Activated CD4-positive, alpha-beta T cell treated with anti-CD3 and anti-CD28 coated beads, Interleukin-2, Interleukin-6, amounts not matched to agents 100 ng/mL and 50 ng/mL, durations not matched to agents 16 hours and 8 hours (primary cell): ENCODE measurements around the gene PWP2.
"Not testable (repeated sequence)": the region's sequence is repeated elsewhere in the genome, so short reads cannot be mapped to it uniquely, and the experiment has no call there.

ENCODE experiments used
- DNase-seq: peaks from one replicate; pipeline ENCODE4 v3.0.0-alpha.2; 2020

Gene PWP2

DNA sequence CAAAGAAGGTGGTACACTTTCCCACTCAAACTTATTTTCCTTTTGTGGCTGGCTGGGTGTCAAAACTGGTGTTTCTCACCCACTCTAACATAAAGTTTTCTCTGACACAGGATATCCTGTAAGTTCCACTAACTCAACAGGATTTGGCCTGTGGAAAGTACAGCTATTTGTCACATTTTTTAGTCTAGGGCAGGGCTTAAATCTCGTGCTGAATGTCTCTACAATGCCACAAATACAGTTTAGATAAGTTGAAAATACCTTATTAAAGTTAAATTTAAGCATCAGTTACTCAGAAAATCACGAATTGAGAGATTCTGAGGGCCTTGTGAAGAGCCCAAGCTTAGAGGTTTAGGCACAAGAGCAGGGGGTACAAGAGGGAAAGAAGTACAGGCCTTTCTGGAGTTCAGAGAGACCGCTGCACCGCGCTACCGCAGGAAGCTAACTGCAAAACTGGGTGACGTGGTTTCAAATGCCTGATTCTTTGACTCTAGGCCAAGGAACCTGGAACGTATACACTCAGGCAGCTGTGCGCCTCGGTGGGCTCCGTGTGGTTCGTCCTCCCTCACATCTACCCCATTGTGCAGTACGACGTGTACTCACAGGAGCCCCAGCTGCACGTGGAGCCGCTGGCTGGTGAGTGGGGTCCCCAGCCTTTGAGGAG lies 23.4 kb upstream of the PWP2 start:
- DNase-seq: peak; percentile 79

DNA sequence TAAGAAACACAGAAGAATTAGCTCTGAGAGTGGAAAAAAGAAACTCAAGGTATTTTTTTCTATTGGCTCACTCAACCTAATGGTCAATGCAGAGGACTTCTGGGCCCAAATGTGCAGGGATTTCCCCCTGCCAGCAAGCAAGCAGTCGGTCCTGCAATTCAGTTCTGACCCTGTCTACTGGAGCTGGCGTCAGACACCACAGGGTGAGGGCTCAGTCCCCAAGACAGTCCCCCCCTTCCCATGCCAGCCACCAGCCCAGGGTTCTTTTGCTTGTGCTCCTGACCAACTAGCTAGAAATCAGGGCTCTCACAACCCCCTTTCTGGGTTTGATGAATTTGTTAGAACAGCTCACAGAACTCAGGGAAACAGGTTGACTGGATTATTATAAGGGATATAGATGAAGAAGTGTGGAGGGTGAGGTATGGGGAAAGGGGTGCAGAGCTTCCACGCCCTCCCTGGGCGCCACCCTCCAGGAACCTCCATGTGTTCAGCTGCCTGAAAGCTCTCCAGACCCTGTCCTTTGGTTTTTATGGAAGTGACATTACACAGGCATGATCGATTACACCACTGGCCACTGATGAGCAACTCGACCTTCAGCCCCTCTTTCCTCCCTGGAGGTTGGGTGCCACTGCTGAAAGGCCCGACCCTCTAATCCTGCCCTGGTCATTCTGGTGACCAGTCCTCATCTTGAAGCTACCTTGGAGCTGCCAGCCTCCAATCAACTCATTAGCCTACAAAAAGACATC lies 22.5 kb upstream of the PWP2 start:
- DNase-seq: peak; percentile 20

DNA sequence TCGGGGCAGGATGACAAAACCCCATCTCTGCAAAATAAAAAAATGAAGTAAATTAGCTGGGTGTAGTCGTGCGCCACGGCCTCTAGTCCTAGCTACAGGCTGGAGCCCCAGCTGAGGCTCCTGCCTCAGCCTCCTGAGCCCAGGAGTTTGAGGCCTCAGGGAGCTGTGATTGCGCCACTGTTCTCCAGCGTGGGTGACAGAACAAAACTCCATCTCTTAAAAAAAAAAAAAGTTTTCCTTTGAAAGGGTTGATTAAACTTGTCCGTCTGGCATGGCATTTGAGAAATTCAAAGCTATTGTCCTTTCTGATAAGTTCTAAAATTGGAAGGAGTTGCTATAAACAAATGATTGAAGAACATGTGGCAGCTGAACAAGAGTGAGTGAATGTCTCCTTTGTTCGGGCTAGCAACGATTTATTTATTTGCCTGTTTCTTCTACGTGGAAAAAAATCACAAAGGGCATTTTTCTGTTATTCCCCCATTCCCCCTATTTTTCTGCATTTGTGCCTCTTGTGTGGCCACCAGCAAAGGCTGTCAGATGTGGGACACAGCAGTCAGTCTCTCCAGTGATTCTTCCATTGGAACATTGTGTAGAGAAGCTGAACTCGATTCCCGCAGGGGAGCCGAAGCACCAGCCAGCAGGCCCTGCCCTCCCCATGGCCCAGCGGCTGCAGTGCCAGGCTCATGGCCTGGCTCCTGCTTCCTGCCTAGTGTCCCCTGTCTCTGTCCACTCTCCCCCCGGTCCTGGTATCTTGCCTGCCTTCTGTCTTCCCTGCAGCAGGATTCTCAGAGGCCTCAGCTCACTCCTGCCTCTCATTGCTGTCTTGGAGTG lies 21.5 kb upstream of the PWP2 start:
- DNase-seq: peak; percentile 22

GRCh38 chr21:44086636-44087425 lies 20.4 kb upstream of the PWP2 start:
- DNase-seq: no peak

GRCh38 chr21:44087426-44088400 lies 19.5 kb upstream of the PWP2 start:
- no peak for DNase-seq

DNA sequence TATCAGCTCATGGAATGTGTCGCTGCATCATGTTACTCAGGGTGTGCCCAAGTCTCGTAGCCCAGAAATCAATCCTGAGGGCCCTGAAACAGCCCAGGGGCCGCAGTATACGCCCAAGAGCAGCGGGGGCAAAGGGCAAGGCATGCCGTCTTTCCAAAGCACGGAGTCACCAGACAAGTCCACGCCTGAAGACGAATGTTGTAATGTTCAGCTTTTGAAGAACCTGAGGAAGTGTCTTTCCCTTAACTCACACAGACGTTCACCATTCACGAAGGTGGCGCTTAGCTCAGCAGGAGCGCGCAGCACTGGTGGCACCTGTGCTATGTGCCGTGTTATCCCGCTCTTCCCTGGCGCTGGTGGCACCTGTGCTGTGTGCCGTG lies 18.8 kb upstream of the PWP2 start:
- no peak for DNase-seq

- DNase-seq: peak; percentile 45
Measured at GRCh38 chr21:44089001-44089911, 17.9 kb upstream of the PWP2 start.

DNA sequence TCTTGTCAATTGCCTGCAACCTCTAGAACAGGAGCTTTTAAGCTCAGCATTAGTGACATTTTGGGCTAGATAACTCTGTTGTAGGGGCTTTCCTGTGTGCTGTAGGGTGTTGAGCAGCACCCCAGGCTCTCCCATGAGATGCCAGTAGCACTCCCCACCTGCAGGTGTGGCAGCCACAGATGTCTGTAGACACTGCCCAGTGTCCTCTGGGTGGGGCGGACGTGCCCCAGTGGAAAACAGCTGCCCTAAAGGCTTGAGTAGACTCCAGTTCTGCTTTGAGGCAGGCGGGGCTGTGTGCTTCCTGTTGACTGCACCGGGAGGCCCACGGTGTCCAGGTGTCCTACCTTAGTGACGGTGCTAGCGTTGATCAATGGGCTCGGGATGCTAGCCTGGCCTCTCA lies 16.9 kb upstream of the PWP2 start:
- no peak for DNase-seq

- DNase-seq: no peak
Measured at GRCh38 chr21:44092211-44092610, 15.0 kb upstream of the PWP2 start.

GRCh38 chr21:44093761-44094160 lies 13.4 kb upstream of the PWP2 start:
- DNase-seq: peak; percentile 0

- DNase-seq: no peak
Measured at GRCh38 chr21:44094832-44095231, 12.4 kb upstream of the PWP2 start.

DNA sequence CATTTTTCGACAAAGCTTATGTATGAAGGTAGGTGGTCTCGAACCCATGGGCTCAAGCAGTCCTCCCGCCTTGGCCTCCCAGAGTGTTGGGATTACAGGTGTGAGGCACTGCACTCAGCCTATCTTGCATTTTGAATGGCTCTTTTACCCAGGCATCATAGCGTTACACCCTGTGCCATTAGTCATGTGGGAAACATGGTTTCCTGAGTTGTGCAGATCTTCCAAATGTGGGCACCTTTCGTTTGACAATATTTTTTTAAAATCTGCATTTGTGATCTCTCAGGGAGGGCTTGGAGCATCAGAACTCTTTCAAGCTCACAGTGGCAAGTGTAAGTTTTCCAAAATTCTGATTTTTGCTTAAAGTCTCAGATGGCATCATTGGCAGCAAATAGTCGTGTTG lies 8.7 kb upstream of the PWP2 start:
- not testable (repeated sequence) for DNase-seq

GRCh38 chr21:44098964-44099363 lies 8.2 kb upstream of the PWP2 start:
- not testable (repeated sequence) for DNase-seq

DNA sequence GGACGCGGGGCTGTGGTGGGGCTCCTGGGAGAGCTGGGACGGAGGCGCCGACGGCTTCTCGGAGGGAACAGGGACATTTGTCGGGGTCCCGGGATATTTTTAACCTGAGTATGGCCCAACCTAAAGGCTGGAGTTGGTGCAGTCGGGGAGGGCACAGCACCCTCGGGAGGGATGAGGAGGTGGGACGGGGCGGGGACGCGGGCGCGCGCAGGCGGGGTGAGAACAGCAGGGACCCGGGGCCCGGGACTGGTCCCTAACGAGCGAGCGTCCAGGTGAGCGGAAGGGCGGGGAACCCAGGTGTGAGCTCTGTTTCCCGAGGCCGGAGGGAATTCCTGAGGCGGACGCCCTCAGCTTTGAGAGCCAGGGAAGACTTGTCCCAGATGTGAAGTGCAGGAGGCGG lies 390 bp downstream of the PWP2 start:
- not testable (repeated sequence) for DNase-seq

DNA sequence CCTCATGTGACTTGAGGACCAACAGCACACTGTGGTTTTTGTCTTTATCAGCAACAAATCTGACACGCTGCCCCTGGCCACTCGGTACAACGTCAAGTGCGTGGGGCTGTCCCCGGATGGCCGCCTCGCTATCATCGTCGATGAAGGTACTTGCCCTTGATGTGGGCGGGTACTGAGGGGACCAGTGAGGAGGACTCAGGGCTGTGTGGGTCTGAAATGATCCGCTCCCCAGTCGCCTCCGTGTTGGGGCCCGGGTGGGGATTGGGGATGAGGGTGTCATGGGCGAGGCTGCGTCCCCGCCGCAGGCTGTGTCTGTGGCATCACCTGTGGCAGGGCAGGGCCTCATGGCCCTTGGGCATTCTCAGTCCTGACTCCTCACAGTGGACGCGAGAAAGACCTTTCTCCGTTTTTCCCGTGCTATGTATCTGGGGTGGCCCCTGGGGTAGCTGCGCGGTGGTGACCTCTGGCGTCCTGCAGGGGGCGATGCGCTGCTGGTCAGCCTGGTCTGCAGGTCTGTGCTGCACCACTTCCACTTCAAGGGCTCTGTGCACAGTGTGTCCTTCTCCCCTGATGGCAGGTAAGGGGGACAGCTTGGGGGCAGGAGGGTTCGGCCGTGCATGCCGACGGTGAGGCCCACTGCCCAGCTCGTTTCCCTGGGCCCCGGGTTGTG lies 6.6 kb downstream of the PWP2 start:
- not testable (repeated sequence) for DNase-seq

- not testable (repeated sequence) for DNase-seq
Measured at GRCh38 chr21:44122131-44122530, 14.9 kb downstream of the PWP2 start.

DNA sequence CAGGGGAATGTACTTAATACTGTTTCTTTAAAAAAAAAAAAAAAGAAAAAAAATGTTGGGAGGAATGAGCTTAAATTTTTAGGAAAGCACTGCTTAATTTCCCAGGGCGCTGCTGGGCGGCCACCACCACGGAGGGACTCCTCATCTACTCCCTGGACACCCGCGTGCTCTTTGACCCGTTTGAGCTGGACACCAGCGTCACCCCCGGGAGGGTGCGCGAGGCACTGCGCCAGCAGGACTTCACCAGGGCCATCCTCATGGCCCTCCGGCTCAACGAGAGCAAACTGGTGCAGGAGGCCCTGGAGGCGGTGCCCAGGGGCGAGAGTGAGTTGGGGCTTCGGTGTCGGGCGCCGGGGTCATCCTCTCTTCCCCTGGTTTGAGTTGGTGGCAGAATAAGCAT lies 20.6 kb downstream of the PWP2 start:
- not testable (repeated sequence) for DNase-seq

- not testable (repeated sequence) for DNase-seq
Measured at GRCh38 chr21:44133715-44134057, 26.5 kb downstream of the PWP2 start.

- DNase-seq: not testable (repeated sequence)
Measured at GRCh38 chr21:44134732-44135131, 27.5 kb downstream of the PWP2 start.

GRCh38 chr21:44138039-44138438 lies 30.8 kb downstream of the PWP2 start:
- not testable (repeated sequence) for DNase-seq
